Fibroblast of lung (primary cell): ENCODE measurements around the gene TOPAZ1. TPM values are rescaled to one million over a fixed set of nuclear protein-coding genes. Genes with fewer than 3 reads are reported as not detected.

ENCODE experiments used
- DNase-seq, 2 donors: peaks; one replicate each; pipeline versions ENCODE4 v3.0.0 to v3.0.0-alpha.2; 2010; ENCODE audit warnings: low read depth in 2 of 2
- H2AFZ ChIP-seq: 2 replicates; pipeline ENCODE4 v1.5.1; 2012; ENCODE audit warnings: low read length, control low read depth, inconsistent platforms
- H3K27ac ChIP-seq: 2 replicates; pipeline ENCODE4 v1.5.1; 2011; ENCODE audit warnings: low read length, control low read depth; ENCODE audit not compliant: insufficient read depth
- H3K27me3 ChIP-seq: 2 replicates; pipeline ENCODE4 v1.5.1; 2011; ENCODE audit warnings: mild to moderate bottlenecking, low read length; ENCODE audit not compliant: control insufficient read depth, insufficient read depth
- H3K36me3 ChIP-seq: 2 replicates; pipeline ENCODE4 v1.5.1; 2011; ENCODE audit warnings: low read length; ENCODE audit not compliant: control insufficient read depth, insufficient read depth
- H3K4me1 ChIP-seq: 2 replicates; pipeline ENCODE4 v1.5.1; 2011; ENCODE audit warnings: low read length; ENCODE audit not compliant: control insufficient read depth, insufficient read depth; ENCODE audit errors: extremely low read depth
- H3K4me2 ChIP-seq: 2 replicates; pipeline ENCODE4 v1.5.1; 2011; ENCODE audit warnings: low read length, control low read depth; ENCODE audit not compliant: insufficient read depth; ENCODE audit errors: extremely low read depth
- H3K4me3 ChIP-seq, 4 experiments: fragments of 200-600 bp in 1 of 4; sonication (generic) in 1 of 4; replicated peaks in 1 of 4; 2 replicates each; pipeline ENCODE4 v1.5.1; 2011 to 2016; ENCODE audit warnings: low read length in 4 of 4, low read depth in 3 of 4, mild to moderate bottlenecking in 3 of 4, control low read depth in 2 of 4, inconsistent platforms in 1 of 4, mixed read lengths in 1 of 4; ENCODE audit not compliant: insufficient read depth in 1 of 4; ENCODE audit errors: control extremely low read depth in 1 of 4
- H3K79me2 ChIP-seq: 2 replicates; pipeline ENCODE4 v1.5.1; 2012; ENCODE audit warnings: mild to moderate bottlenecking, low read length, inconsistent platforms; ENCODE audit not compliant: control insufficient read depth, insufficient read depth
- H3K9ac ChIP-seq: 2 replicates; pipeline ENCODE4 v1.5.1; 2011; ENCODE audit warnings: mild to moderate bottlenecking, low read length, control low read depth; ENCODE audit not compliant: insufficient read depth
- H3K9me3 ChIP-seq: 2 replicates; pipeline ENCODE4 v1.5.1; 2012; ENCODE audit warnings: low read depth, low read length; ENCODE audit not compliant: control insufficient read depth, insufficient read depth
- H4K20me1 ChIP-seq: 2 replicates; pipeline ENCODE4 v1.5.1; 2011; ENCODE audit warnings: low read length; ENCODE audit not compliant: control insufficient read depth, insufficient read depth; ENCODE audit errors: extremely low read depth
- EZH2 ChIP-seq: IDR thresholded peaks from 2 replicates; pipeline ENCODE4 v1.5.1; 2012; ENCODE audit warnings: low read length, control low read depth, mild to moderate bottlenecking; ENCODE audit errors: missing control alignments
- polyA plus RNA-seq, 2 donors: library from polyadenylated mRNA; depleted of rRNA in 1 of 2; stranded (reverse) in 1 of 2; unstranded in 1 of 2; fragments of >200 nt; gene quantifications; 2 replicates each; pipeline ENCODE4 v1.2.1, GENCODE V29; 2011 to 2012; ENCODE audit warnings: missing spikeins in 1 of 2
- total RNA-seq: library from RNA; depleted of rRNA; stranded (reverse); fragments of >200 nt; gene quantifications from 2 replicates; pipeline ENCODE4 v1.2.1, GENCODE V29; 2014
- TF ChIP-seq, protein P1 (sequence below), 2 donors: IDR thresholded peaks in 1 of 2; conservative IDR thresholded peaks in 1 of 2; 1 replicate in 1 of 2; 2 replicates in 1 of 2; pipeline ENCODE4 v1.5.1; 2011 to 2012; ENCODE audit warnings: low read length in 2 of 2, control low read depth in 1 of 2, inconsistent platforms in 1 of 2, low read depth in 1 of 2, mild to moderate bottlenecking in 1 of 2

The TOPAZ1 gene
- total and polyA plus RNA-seq, 2 donors (not counting 1 experiment from before 2014, with no cell fraction given): not detected

DNA sequence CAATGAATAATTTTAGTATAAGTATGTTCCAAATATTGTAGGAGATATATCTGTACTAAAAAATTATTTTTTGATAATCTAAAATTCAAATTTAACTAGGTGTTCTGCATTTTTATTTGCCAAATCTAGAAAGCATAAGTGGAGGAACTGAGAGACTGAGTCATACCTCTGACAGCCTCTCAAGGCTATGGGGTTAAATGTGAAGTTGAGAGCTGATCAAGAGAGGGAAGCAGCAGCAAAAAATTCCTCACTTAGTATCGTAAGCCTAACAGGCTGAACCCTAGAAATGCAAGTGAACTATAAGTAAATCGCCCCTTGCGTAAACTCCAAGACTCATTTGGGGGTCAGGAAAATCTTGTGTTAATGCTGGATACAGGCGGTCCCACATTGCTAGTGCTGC, 12.8 kb upstream of the TOPAZ1 start:
- Histone ChIP-seq H3K9me3 (no peaks in the 10 kb centered on the region), H3K4me1 (no peaks in the 10 kb centered on the region)
- TF ChIP-seq EZH2: no peak
- TF ChIP-seq, protein P1, sequence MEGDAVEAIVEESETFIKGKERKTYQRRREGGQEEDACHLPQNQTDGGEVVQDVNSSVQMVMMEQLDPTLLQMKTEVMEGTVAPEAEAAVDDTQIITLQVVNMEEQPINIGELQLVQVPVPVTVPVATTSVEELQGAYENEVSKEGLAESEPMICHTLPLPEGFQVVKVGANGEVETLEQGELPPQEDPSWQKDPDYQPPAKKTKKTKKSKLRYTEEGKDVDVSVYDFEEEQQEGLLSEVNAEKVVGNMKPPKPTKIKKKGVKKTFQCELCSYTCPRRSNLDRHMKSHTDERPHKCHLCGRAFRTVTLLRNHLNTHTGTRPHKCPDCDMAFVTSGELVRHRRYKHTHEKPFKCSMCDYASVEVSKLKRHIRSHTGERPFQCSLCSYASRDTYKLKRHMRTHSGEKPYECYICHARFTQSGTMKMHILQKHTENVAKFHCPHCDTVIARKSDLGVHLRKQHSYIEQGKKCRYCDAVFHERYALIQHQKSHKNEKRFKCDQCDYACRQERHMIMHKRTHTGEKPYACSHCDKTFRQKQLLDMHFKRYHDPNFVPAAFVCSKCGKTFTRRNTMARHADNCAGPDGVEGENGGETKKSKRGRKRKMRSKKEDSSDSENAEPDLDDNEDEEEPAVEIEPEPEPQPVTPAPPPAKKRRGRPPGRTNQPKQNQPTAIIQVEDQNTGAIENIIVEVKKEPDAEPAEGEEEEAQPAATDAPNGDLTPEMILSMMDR (conservative IDR thresholded peaks at IDR 0.05 in 1 of 2, IDR thresholded peaks at IDR 0.05 in 1 of 2; ENCODE audit: low read depth in 1 of 2, low read length in 2 of 2): no peak

DNA sequence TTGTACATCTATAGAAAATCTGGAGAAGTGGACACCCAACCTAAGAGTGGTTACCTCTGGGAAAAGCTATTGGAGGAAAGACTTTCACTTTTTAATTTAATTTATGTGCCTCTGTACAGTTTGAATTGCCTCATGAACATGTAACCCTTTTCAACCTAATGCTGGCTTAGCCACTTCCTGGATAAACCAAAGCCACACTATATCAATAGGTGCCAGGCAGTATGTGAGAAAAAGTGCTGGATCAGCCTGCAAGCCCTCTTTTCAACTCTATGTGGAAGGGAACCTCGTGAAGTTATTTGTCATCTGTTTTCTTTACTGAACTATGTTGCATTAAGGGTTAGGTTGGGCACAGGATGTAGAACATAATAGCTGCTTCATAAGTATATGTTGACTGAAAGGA, 9.3 kb upstream of the TOPAZ1 start:
- TF ChIP-seq, protein P1 (conservative IDR thresholded peaks at IDR 0.05 in 1 of 2, IDR thresholded peaks at IDR 0.05 in 1 of 2; ENCODE audit: low read depth in 1 of 2, low read length in 2 of 2): no peak
- no peak for TF ChIP-seq EZH2

More for the DNA sequence above, 12.8 kb upstream of the TOPAZ1 start:
- H4K20me1 ChIP-seq: no peaks in the 10 kb centered on the region
- no peak overlapping the region for H3K4me3 ChIP-seq
- H3K79me2 ChIP-seq: no peaks in the 10 kb centered on the region
- H3K9ac ChIP-seq: no peak overlapping the region
- H3K27ac ChIP-seq: no peak overlapping the region
- H3K27me3 ChIP-seq: no peaks in the 10 kb centered on the region
- H3K36me3 ChIP-seq: no peaks in the 10 kb centered on the region
- no peak overlapping the region for H2AFZ ChIP-seq
- DNase-seq: no peak
- H3K4me2 ChIP-seq: no peak overlapping the region

DNA sequence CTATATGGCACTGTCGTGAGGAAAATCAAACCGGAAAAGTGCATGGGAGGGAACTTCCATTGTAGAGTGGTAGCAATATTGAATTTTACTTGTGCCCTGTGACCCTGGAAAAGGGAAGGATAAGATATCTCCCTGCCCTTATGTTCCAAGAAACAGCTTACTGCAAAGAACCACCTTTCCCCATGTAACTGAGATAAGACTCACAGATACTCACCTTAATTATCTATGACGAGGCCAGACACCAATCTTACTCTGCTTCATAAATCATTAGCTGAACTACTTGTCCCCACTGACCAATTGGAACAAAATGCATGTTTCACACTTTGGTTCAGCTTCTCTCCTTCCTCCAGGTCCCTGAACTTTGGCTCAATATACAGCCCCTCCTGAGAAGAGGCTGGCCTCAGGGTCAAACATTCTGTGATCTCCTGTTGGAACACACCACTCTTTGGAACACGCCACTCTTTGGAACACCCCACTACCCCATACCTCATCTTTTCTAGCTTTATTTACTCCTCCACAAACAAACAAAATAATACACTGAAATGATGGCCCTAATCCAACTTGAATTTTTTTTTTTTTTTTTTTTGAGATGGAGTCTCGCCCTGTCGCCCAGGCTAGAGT, 6.9 kb upstream of the TOPAZ1 start:
- H3K9me3 ChIP-seq: no peaks in the 10 kb centered on the region

More for the DNA sequence above, 9.3 kb upstream of the TOPAZ1 start:
- H3K36me3 ChIP-seq: no peaks in the 10 kb centered on the region
- H3K4me3 ChIP-seq: no peak overlapping the region
- H4K20me1 ChIP-seq: no peaks in the 10 kb centered on the region
- no peaks in the 10 kb centered on the region for H3K9me3 ChIP-seq
- H3K27me3 ChIP-seq: no peaks in the 10 kb centered on the region
- H3K4me1 ChIP-seq: no peaks in the 10 kb centered on the region
- H3K27ac ChIP-seq: no peak overlapping the region
- H3K4me2 ChIP-seq: no peak overlapping the region
- H2AFZ ChIP-seq: no peak overlapping the region
- H3K9ac ChIP-seq: no peak overlapping the region
- no peaks in the 10 kb centered on the region for H3K79me2 ChIP-seq
- DNase-seq: no peak

More for the DNA sequence above, 6.9 kb upstream of the TOPAZ1 start:
- H3K4me2 ChIP-seq: no peak overlapping the region
- H3K27ac ChIP-seq: no peak overlapping the region
- no peaks in the 10 kb centered on the region for H3K79me2 ChIP-seq
- TF ChIP-seq EZH2: no peak
- TF ChIP-seq, protein P1 (conservative IDR thresholded peaks at IDR 0.05 in 1 of 2, IDR thresholded peaks at IDR 0.05 in 1 of 2; ENCODE audit: low read depth in 1 of 2, low read length in 2 of 2): no peak
- no peak for DNase-seq
- no peaks in the 10 kb centered on the region for H3K27me3 ChIP-seq
- H4K20me1 ChIP-seq: no peaks in the 10 kb centered on the region
- H2AFZ ChIP-seq: no peak overlapping the region
- no peaks in the 10 kb centered on the region for H3K36me3 ChIP-seq
- no peaks in the 10 kb centered on the region for H3K4me1 ChIP-seq
- H3K4me3 ChIP-seq: no peak overlapping the region
- no peak overlapping the region for H3K9ac ChIP-seq
